Measurements from ENCODE around the gene EHF. TPM values are rescaled to one million over a fixed set of nuclear protein-coding genes. Genes with fewer than 3 reads are reported as not detected.

Gene EHF
- total and polyA plus RNA-seq, 2 of the 8 experiments (the other 6 are each of a cell fraction or from before 2014, with no cell fraction given), result not detected

DNA sequence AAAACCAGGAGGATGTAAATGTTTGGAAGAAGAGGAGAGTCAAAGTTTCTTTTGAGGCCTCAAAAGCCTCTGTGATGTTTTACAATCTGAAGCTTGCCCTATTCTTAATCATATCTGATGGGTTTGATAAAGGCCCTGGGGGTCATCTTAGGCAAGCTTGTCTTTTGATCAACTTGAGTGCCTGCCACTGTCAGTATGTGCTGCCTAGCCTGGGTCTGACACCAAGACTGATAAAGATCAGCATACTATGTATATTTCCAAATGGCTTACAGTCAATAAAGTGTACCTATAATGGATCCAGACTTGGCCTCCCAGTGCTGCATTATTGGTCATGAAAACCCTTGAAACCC, 12.7 kb downstream of the EHF start:
- H2BK20ac ChIP-seq (ENCODE audit: low read length), result no peak overlapping the region
- H3K56ac ChIP-seq (replicated peaks; ENCODE audit: insufficient read length, low read depth, low read length), result no peak overlapping the region
- H3K23me2 ChIP-seq (ENCODE audit: low read depth, low read length), result no peaks in the 10 kb centered on the region
- FAIRE-seq (no peak), DNase-seq (ENCODE audit: low read depth in 1 of 2, low spot score in 2 of 2) (no peak)
- no peak overlapping the region for H3K4me2 ChIP-seq (ENCODE audit: insufficient read depth in 1 of 2, low read depth in 2 of 2, low read length in 2 of 2)
- H2AK5ac ChIP-seq (ENCODE audit: low read depth, low read length), result no peak overlapping the region
- no peak overlapping the region for H3K9ac ChIP-seq (replicated peaks in 1 of 4; ENCODE audit: extremely low read depth in 1 of 4, low read depth in 3 of 4, low read length in 3 of 4)
- H3K4me3 ChIP-seq (ENCODE audit: extremely low read depth in 1 of 4, insufficient read depth in 2 of 4, low read depth in 3 of 4, low read length in 4 of 4), result no peak overlapping the region
- no peaks in the 10 kb centered on the region for H4K20me1 ChIP-seq (replicated peaks in 1 of 2; ENCODE audit: control insufficient read depth in 1 of 2, insufficient read depth in 2 of 2, low read length in 2 of 2)
- H2BK5ac ChIP-seq (ENCODE audit: low read depth, low read length), result no peak overlapping the region
- ChIA-PET POLR2A (ENCODE audit: partially characterized antibody) (no interaction called here), CTCF (ENCODE audit: partially characterized antibody) (interaction anchor here (1.1 kb wide), 1 partner anchor 9 kb away, joined by 3 read pairs; no protein-coding TSS in a partner anchor)
- no peak overlapping the region for H3K14ac ChIP-seq (ENCODE audit: insufficient read length)
- H2AFZ ChIP-seq (ENCODE audit: low read length), result no peak overlapping the region
- H3K23ac ChIP-seq (ENCODE audit: insufficient read length), result no peak overlapping the region
- no peak overlapping the region for H2BK15ac ChIP-seq (ENCODE audit: low read length)
- H3K4me1 ChIP-seq (replicated peaks in 1 of 4; ENCODE audit: control insufficient read depth in 3 of 4, insufficient read depth in 4 of 4, low read length in 3 of 4), result peaks cover 0 to 2% (median 0%) of the 10 kb centered on the region in 4 experiments; a peak in 2 of 7 replicates
- no peak overlapping the region for H4K91ac ChIP-seq (replicated peaks; ENCODE audit: insufficient read length, low read length)
- no peak for TF ChIP-seq E2F6 (IDR thresholded peaks at IDR 0.05)
- TF ChIP-seq SUZ12 (IDR thresholded peaks at IDR 0.05; ENCODE audit: low read length), result no peak
- no peak for TF ChIP-seq SIX5 (IDR thresholded peaks at IDR 0.05; ENCODE audit: low read depth, low read length)
- TF ChIP-seq HDAC2 (IDR thresholded peaks at IDR 0.05; ENCODE audit: borderline replicate concordance in 1 of 2, low read depth in 2 of 2, low read length in 2 of 2), result no peak
- TF ChIP-seq EP300 (IDR thresholded peaks at IDR 0.05; ENCODE audit: borderline replicate concordance in 1 of 2, low read depth in 2 of 2, low read length in 2 of 2), result no peak
- no peak for TF ChIP-seq CEBPB (IDR thresholded peaks at IDR 0.05; ENCODE audit: low read depth, low read length)
- TF ChIP-seq EZH2 (IDR thresholded peaks at IDR 0.05; ENCODE audit: low read depth, low read length, severe bottlenecking), result no peak
- no peak for TF ChIP-seq ASH2L (IDR thresholded peaks at IDR 0.05; ENCODE audit: low read length)
- TF ChIP-seq POU5F1 (IDR thresholded peaks at IDR 0.05; ENCODE audit: low read depth, low read length), result no peak
- no peaks in the 10 kb centered on the region for H3K9me3 ChIP-seq (ENCODE audit: insufficient read depth in 2 of 2, low read depth in 1 of 2, low read length in 1 of 2)
- no peak overlapping the region for H3K27ac ChIP-seq (ENCODE audit: low read depth, low read length)
- no peak overlapping the region for H3K18ac ChIP-seq (ENCODE audit: extremely low read depth, low read length)
- no peak overlapping the region for H4K5ac ChIP-seq (ENCODE audit: insufficient read length, low read depth, low read length)
- H3K79me1 ChIP-seq (ENCODE audit: low read depth, low read length), result no peaks in the 10 kb centered on the region
- no peak overlapping the region for H2BK120ac ChIP-seq (replicated peaks; ENCODE audit: low read depth, low read length)
- no peaks in the 10 kb centered on the region for H3K79me2 ChIP-seq (ENCODE audit: control insufficient read depth in 1 of 2, insufficient read depth in 2 of 2, low read length in 2 of 2)
- no peaks in the 10 kb centered on the region for H3K36me3 ChIP-seq (ENCODE audit: control insufficient read depth in 2 of 4, insufficient read depth in 4 of 4, low read length in 3 of 4)
- no peak overlapping the region for H4K8ac ChIP-seq (ENCODE audit: extremely low read depth, insufficient read depth, low read length)
- no peaks in the 10 kb centered on the region for H3K27me3 ChIP-seq (replicated peaks in 1 of 4; ENCODE audit: control insufficient read depth in 3 of 4, extremely low read depth in 1 of 4, insufficient read depth in 3 of 4, low read length in 3 of 4)
- no peak overlapping the region for H3K4ac ChIP-seq (replicated peaks; ENCODE audit: insufficient read length, low read depth, low read length)
- no peak overlapping the region for H2BK12ac ChIP-seq (ENCODE audit: low read depth, low read length)
